Calu3 (cell line): ENCODE measurements around the gene GDF7. TPM values are rescaled to one million over a fixed set of nuclear protein-coding genes. Genes with fewer than 3 reads are reported as not detected.
"Not testable (repeated sequence)": the region's sequence is repeated elsewhere in the genome, so short reads cannot be mapped to it uniquely, and the experiment has no call there.

ENCODE experiments used
- BruUV-seq: library from RNA; stranded (reverse); fragments of 400-500 nt; replicated peaks from 2 replicates; lab custom pipeline; 2021; lab: Mats Ljungman, UMichigan
- CTCF ChIA-PET: fragments of 300-600 bp; sonication (Branson Sonifier 250); formaldehyde crosslinking; loops from one replicate; lab custom pipeline; 2022; ENCODE audit warnings: antibody characterized with exemption; lab: Charles Lee
- DNase-seq: peaks from one replicate; pipeline ENCODE4 v3.0.0; 2022
- H3K27ac Mint-ChIP-seq: one replicate; pipeline ENCODE4 v1.8.0; 2022; ENCODE audit warnings: mixed read lengths; ENCODE audit not compliant: unreplicated experiment
- H3K27me3 Mint-ChIP-seq: one replicate; pipeline ENCODE4 v1.8.0; 2022; ENCODE audit warnings: mixed read lengths; ENCODE audit not compliant: unreplicated experiment
- H3K36me3 Mint-ChIP-seq: one replicate; pipeline ENCODE4 v1.8.0; 2022; ENCODE audit warnings: mild to moderate bottlenecking, moderate library complexity, mixed read lengths; ENCODE audit not compliant: insufficient read depth, unreplicated experiment
- H3K4me1 Mint-ChIP-seq: one replicate; pipeline ENCODE4 v1.8.0; 2022; ENCODE audit warnings: mild to moderate bottlenecking, low read depth, mixed read lengths; ENCODE audit not compliant: unreplicated experiment
- H3K4me3 Mint-ChIP-seq: one replicate; pipeline ENCODE4 v1.8.0; 2022; ENCODE audit warnings: mild to moderate bottlenecking, low read depth, moderate library complexity, mixed read lengths; ENCODE audit not compliant: unreplicated experiment
- H3K9me3 Mint-ChIP-seq: one replicate; pipeline ENCODE4 v1.8.0; 2022; ENCODE audit warnings: low read depth, mixed read lengths; ENCODE audit not compliant: unreplicated experiment
- intact Hi-C: fragments of 100-400 bp; cut with micrococcal nuclease; formaldehyde crosslinking; loops from one replicate; pipeline ENCODE4 v1.10.0; 2022; ENCODE audit not compliant: unreplicated experiment
- total RNA-seq: library from RNA; stranded (reverse); gene quantifications from 2 replicates; pipeline ENCODE4 v1.2.3, GENCODE V29; 2022
- TF ChIP-seq, protein P1 (sequence below): fragments of 200-600 bp; IDR thresholded peaks from one replicate; pipeline ENCODE4 v1.8.0; 2022; ENCODE audit warnings: antibody characterized with exemption; ENCODE audit not compliant: unreplicated experiment

GDF7 gene
- total RNA-seq, 1 experiment from 2014 or later: not detected

DNA sequence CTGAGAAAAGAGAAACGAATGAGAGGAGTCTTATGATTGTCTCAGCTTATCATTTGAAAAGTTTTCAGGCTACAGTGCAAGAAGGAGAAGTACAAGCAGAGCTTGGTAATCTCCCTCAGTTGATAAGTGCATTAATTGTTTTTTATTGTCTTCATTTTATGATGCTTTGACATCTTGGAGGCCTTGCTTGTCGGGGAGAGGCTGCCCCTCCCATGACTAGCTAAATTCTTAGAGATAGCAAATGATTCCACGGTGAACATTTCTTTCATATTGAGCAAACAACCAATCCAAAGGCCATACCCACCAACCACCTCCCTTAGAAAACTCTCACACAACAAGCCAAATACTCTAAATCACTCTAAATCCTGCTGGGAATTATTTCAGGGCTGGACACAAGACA lies 39.8 kb downstream of the GDF7 start:
- no TSS peak for BruUV-seq
- CTCF ChIA-PET: no interaction called here

GRCh38 chr2:20707601-20708000 lies 40.7 kb downstream of the GDF7 start:
- no TSS peak for BruUV-seq
- Mint-ChIP-seq H3K9me3 (peaks cover 2% of the 10 kb centered on the region), H3K4me1 (no peaks in the 10 kb centered on the region), H3K27ac (no peak overlapping the region), H3K4me3 (no peak overlapping the region), H3K36me3 (peaks cover 4% of the 10 kb centered on the region), H3K27me3 (no peaks in the 10 kb centered on the region)
- CTCF ChIA-PET: no interaction called here
- TF ChIP-seq, protein P1, sequence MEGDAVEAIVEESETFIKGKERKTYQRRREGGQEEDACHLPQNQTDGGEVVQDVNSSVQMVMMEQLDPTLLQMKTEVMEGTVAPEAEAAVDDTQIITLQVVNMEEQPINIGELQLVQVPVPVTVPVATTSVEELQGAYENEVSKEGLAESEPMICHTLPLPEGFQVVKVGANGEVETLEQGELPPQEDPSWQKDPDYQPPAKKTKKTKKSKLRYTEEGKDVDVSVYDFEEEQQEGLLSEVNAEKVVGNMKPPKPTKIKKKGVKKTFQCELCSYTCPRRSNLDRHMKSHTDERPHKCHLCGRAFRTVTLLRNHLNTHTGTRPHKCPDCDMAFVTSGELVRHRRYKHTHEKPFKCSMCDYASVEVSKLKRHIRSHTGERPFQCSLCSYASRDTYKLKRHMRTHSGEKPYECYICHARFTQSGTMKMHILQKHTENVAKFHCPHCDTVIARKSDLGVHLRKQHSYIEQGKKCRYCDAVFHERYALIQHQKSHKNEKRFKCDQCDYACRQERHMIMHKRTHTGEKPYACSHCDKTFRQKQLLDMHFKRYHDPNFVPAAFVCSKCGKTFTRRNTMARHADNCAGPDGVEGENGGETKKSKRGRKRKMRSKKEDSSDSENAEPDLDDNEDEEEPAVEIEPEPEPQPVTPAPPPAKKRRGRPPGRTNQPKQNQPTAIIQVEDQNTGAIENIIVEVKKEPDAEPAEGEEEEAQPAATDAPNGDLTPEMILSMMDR: no peak
- no peak for DNase-seq
- intact Hi-C loops: no loop called here

More for the DNA sequence above, 39.8 kb downstream of the GDF7 start:
- H3K27ac Mint-ChIP-seq: no peak overlapping the region
- DNase-seq: no peak
- TF ChIP-seq, protein P1: no peak
- no peaks in the 10 kb centered on the region for H3K9me3 Mint-ChIP-seq
- H3K36me3 Mint-ChIP-seq: peaks cover 4% of the 10 kb centered on the region
- H3K4me1 Mint-ChIP-seq: no peaks in the 10 kb centered on the region
- intact Hi-C loops: no loop called here
- H3K27me3 Mint-ChIP-seq: no peaks in the 10 kb centered on the region
- H3K4me3 Mint-ChIP-seq: no peak overlapping the region

DNA sequence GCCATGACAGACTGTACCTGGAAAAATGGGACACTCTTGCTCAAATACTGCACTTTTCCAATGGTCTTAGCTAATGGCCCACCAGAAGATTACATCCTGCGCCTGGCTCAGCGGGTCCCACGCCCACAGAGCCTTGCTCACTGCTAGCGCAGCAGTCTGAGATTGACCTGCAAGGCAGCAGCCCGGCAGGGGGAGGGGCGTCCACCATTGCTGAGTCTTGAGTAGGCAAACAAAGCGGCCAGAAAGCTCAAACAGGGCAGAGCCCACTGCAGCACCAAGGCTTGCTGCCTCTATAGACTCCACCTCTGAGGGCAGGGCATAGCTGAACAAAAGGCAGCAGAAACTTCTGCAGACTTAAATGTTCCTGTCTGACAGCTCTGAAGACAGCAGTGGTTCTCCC lies 44.7 kb downstream of the GDF7 start:
- DNase-seq, H3K9me3 Mint-ChIP-seq, H3K4me1 Mint-ChIP-seq, H3K27me3 Mint-ChIP-seq, intact Hi-C loops, H3K27ac Mint-ChIP-seq, H3K36me3 Mint-ChIP-seq, CTCF ChIA-PET, H3K4me3 Mint-ChIP-seq, BruUV-seq: not testable (repeated sequence)

- H3K4me1 Mint-ChIP-seq, DNase-seq, CTCF ChIA-PET, H3K27me3 Mint-ChIP-seq, H3K36me3 Mint-ChIP-seq, intact Hi-C loops, H3K9me3 Mint-ChIP-seq, BruUV-seq, H3K4me3 Mint-ChIP-seq, H3K27ac Mint-ChIP-seq: not testable (repeated sequence)
These were observed 46.6 kb downstream of the GDF7 start for GRCh38 chr2:20713585-20713984.

GRCh38 chr2:20714412-20714811 lies 47.5 kb downstream of the GDF7 start:
- BruUV-seq, DNase-seq, H3K9me3 Mint-ChIP-seq, H3K36me3 Mint-ChIP-seq, H3K27ac Mint-ChIP-seq, intact Hi-C loops, CTCF ChIA-PET, H3K4me3 Mint-ChIP-seq, H3K4me1 Mint-ChIP-seq, H3K27me3 Mint-ChIP-seq: not testable (repeated sequence)

- H3K4me3 Mint-ChIP-seq, DNase-seq, H3K36me3 Mint-ChIP-seq: not testable (repeated sequence)
These were observed 49.2 kb downstream of the GDF7 start for GRCh38 chr2:20716164-20716563.

More at GRCh38 chr2:20716164-20716563, 49.2 kb downstream of the GDF7 start:
- intact Hi-C loops, CTCF ChIA-PET, BruUV-seq, H3K27me3 Mint-ChIP-seq, H3K27ac Mint-ChIP-seq, H3K4me1 Mint-ChIP-seq, H3K9me3 Mint-ChIP-seq: not testable (repeated sequence)
